ENCODE data around the gene AQR. TPM values are rescaled to one million over a fixed set of nuclear protein-coding genes. Genes with fewer than 3 reads are reported as not detected.

AQR gene
- total and polyA plus RNA-seq, 2 of the 4 experiments (the other 2 are of a cell fraction): 17.9 to 29.6 TPM

DNA sequence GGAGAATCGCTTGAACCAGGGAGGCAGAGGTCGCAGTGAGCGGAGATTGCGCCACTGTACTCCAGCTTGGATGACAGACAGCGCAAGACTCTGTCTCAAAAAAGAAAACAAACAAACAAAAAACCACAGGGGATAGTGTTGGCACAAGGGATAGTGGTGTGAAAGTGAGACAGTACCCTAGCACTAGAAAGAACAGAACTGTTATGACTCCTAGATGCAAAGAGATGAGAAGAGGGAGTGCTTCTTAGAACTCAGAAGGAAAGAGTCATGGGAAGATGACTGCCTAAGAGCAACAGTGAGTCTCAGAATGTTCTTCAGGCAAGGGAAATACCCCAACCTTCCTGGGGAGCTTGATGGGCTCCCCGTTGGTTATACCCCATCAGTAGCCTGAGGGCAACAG, 36.4 kb upstream of the AQR start:
- no peak overlapping the region for H3K23ac ChIP-seq (ENCODE audit: low read depth, low read length)
- in situ Hi-C loops (cut with MboI; ENCODE audit: low sequenced_read_pairs) (no loop called here), dilution Hi-C loops (cut with HindIII; ENCODE audit: low sequenced_read_pairs, unreplicated experiment) (no loop called here), intact Hi-C loops (cut with micrococcal nuclease) (no loop called here)
- DNase-seq (no peak), ATAC-seq (ENCODE audit: low read depth) (no peak)
- no peak overlapping the region for H4K5ac ChIP-seq (ENCODE audit: low read depth, low read length)
- H3K79me1 ChIP-seq (ENCODE audit: low read depth in 1 of 2, low read length in 2 of 2): no peaks in the 10 kb centered on the region
- H3K56ac ChIP-seq (ENCODE audit: extremely low read depth, insufficient read depth, low read length): no peak overlapping the region
- H3K36me3 ChIP-seq (ENCODE audit: control insufficient read depth, insufficient read depth, low read length): no peaks in the 10 kb centered on the region
- H3K27ac ChIP-seq (ENCODE audit: insufficient read depth, low read length): no peak overlapping the region
- no peak overlapping the region for H2BK5ac ChIP-seq (ENCODE audit: low read depth, low read length, poor library complexity, severe bottlenecking)
- no peak overlapping the region for H3K4me3 ChIP-seq (ENCODE audit: insufficient read depth, low read depth, low read length)
- H2BK120ac ChIP-seq (ENCODE audit: low read depth, low read length): no peak overlapping the region
- no peak overlapping the region for H2BK15ac ChIP-seq (ENCODE audit: low read depth, low read length)
- no CpG with 5 or more reads among the region's 6 CpGs for WGBS, 2 experiments (ENCODE audit: extremely low coverage in 2 of 2, insufficient read length in 1 of 2)
- no peak overlapping the region for H3K18ac ChIP-seq (ENCODE audit: low read depth, low read length)
- no peak overlapping the region for H2AK5ac ChIP-seq (ENCODE audit: low read depth, low read length)
- H2AK9ac ChIP-seq (replicated peaks; ENCODE audit: low read depth, low read length, poor library complexity): no peak overlapping the region
- TF ChIP-seq RCOR1 (IDR thresholded peaks at IDR 0.05; ENCODE audit: insufficient replicate concordance, low read length) (no peak), NFE2L2 (IDR thresholded peaks at IDR 0.05; ENCODE audit: low read depth, low read length) (no peak), MAZ (IDR thresholded peaks at IDR 0.05; ENCODE audit: borderline replicate concordance, low read depth, low read length) (no peak), FOS (IDR thresholded peaks at IDR 0.05; ENCODE audit: low read depth, low read length) (no peak), POLR2A (IDR thresholded peaks at IDR 0.05; ENCODE audit: low read depth, low read length) (no peak), BHLHE40 (IDR thresholded peaks at IDR 0.05; ENCODE audit: low read depth, low read length) (no peak), CHD1 (IDR thresholded peaks at IDR 0.05; ENCODE audit: low read depth, low read length) (no peak), RFX5 (IDR thresholded peaks at IDR 0.05; ENCODE audit: low read depth, low read length) (no peak), RAD21 (IDR thresholded peaks at IDR 0.05; ENCODE audit: low read length) (no peak), ELK1 (IDR thresholded peaks at IDR 0.05; ENCODE audit: borderline replicate concordance, low read depth, low read length) (no peak)
- no peak overlapping the region for H3K9ac ChIP-seq (ENCODE audit: low read depth, low read length)
- no peak overlapping the region for H3K14ac ChIP-seq (replicated peaks; ENCODE audit: low read depth, low read length)
- ChIA-PET CTCF (no interaction called here), POLR2A (ENCODE audit: unreplicated experiment) (no interaction called here)
- BruUV-seq (replicated peaks): no TSS peak
- no peak overlapping the region for H2BK20ac ChIP-seq (ENCODE audit: low read depth, low read length)
- no peak overlapping the region for H2AFZ ChIP-seq (replicated peaks; ENCODE audit: low read length, poor library complexity)
- no peaks in the 10 kb centered on the region for H3K4me1 ChIP-seq (ENCODE audit: control insufficient read depth, insufficient read depth, low read length)
- no peaks in the 10 kb centered on the region for H3K9me1 ChIP-seq (ENCODE audit: insufficient read depth, low read length)
- H3K4ac ChIP-seq (ENCODE audit: low read depth, low read length): no peak overlapping the region
- H3K9me3 ChIP-seq (ENCODE audit: control insufficient read depth, insufficient read depth, low read length): no peaks in the 10 kb centered on the region
- H3K4me2 ChIP-seq (ENCODE audit: low read depth, low read length): no peak overlapping the region
- H4K91ac ChIP-seq (ENCODE audit: insufficient read depth, low read depth, low read length): no peak overlapping the region
- H4K20me1 ChIP-seq (ENCODE audit: insufficient read depth, low read length): no peaks in the 10 kb centered on the region
- no peak overlapping the region for H4K8ac ChIP-seq (ENCODE audit: low read depth in 2 of 2, low read length in 2 of 2)
- no peaks in the 10 kb centered on the region for H3K27me3 ChIP-seq (ENCODE audit: control insufficient read depth, insufficient read depth, low read length)

All from IMR-90 (cell line).